H1 (cell line): ENCODE measurements around the gene ZMYM4. TPM values are rescaled to one million over a fixed set of nuclear protein-coding genes. Genes with fewer than 3 reads are reported as not detected.

Experiments used
- CTCF ChIA-PET: fragments of 300-600 bp; sonication (Branson Sonifier 250); formaldehyde crosslinking; loops from one replicate; lab custom pipeline; 2021; ENCODE audit not compliant: partially characterized antibody; lab: Charles Lee
- POLR2A ChIA-PET: fragments of 300-600 bp; sonication (Branson Sonifier 250); formaldehyde crosslinking; loops from one replicate; lab custom pipeline; 2021; ENCODE audit warnings: inconsistent platforms; ENCODE audit not compliant: partially characterized antibody; lab: Charles Lee
- DNase-seq, 2 experiments: peaks; one replicate each; pipeline versions ENCODE4 v3.0.0 to v3.0.0-alpha.2; 2010 to 2022; ENCODE audit warnings: low spot score in 2 of 2, low read depth in 1 of 2, mixed read lengths in 1 of 2
- FAIRE-seq: peaks from 2 replicates; lab custom pipeline; 2011; peaks lifted over from hg19 to GRCh38; lab: Jason Lieb, UNC
- H2AFZ ChIP-seq: 2 replicates; pipeline ENCODE4 v1.8.1; 2012; ENCODE audit warnings: low read length, inconsistent platforms
- H2AK5ac ChIP-seq: 2 replicates; pipeline ENCODE4 v1.6.1; 2013; ENCODE audit warnings: low read depth, low read length
- H2BK120ac ChIP-seq: replicated peaks from 2 replicates; pipeline ENCODE3; 2013; ENCODE audit warnings: low read depth, low read length, inconsistent platforms
- H2BK12ac ChIP-seq: 2 replicates; pipeline ENCODE4 v1.6.1; 2013; ENCODE audit warnings: low read depth, low read length
- H2BK15ac ChIP-seq: 2 replicates; pipeline ENCODE4 v1.6.1; 2013; ENCODE audit warnings: low read length
- H2BK20ac ChIP-seq: 2 replicates; pipeline ENCODE4 v1.6.1; 2013; ENCODE audit warnings: low read length
- H2BK5ac ChIP-seq: 2 replicates; pipeline ENCODE4 v1.6.1; 2013; ENCODE audit warnings: low read depth, low read length
- H3K14ac ChIP-seq: 2 replicates; pipeline ENCODE4 v1.6.1; 2013; ENCODE audit warnings: inconsistent platforms; ENCODE audit not compliant: insufficient read length
- H3K18ac ChIP-seq: 2 replicates; pipeline ENCODE4 v1.6.1; 2013; ENCODE audit warnings: low read length; ENCODE audit errors: extremely low read depth
- H3K23ac ChIP-seq: 2 replicates; pipeline ENCODE4 v1.6.1; 2013; ENCODE audit warnings: inconsistent platforms; ENCODE audit not compliant: insufficient read length
- H3K23me2 ChIP-seq: 2 replicates; pipeline ENCODE4 v1.6.1; 2013; ENCODE audit warnings: low read depth, low read length
- H3K27ac ChIP-seq: 2 replicates; pipeline ENCODE4 v1.6.1; 2011; ENCODE audit warnings: low read depth, low read length, inconsistent platforms
- H3K27me3 ChIP-seq, 4 experiments: replicated peaks in 1 of 4; 1 replicate in 1 of 4; 2 replicates in 3 of 4; pipeline versions ENCODE4 v1.6.1 to v1.8.1; 2011 to 2013; ENCODE audit warnings: low read length in 3 of 4, mild to moderate bottlenecking in 3 of 4, inconsistent platforms in 2 of 4, mixed read lengths in 2 of 4, moderate library complexity in 1 of 4; ENCODE audit not compliant: control insufficient read depth in 3 of 4, insufficient read depth in 3 of 4; ENCODE audit errors: extremely low read depth in 1 of 4
- H3K36me3 ChIP-seq, 4 experiments: 2 replicates each; pipeline versions ENCODE4 v1.6.1 to v1.8.1; 2011 to 2013; ENCODE audit warnings: mild to moderate bottlenecking in 4 of 4, low read length in 3 of 4, moderate library complexity in 2 of 4, control low read depth in 1 of 4, inconsistent platforms in 1 of 4; ENCODE audit not compliant: insufficient read depth in 4 of 4, control insufficient read depth in 2 of 4
- H3K4ac ChIP-seq: replicated peaks from 2 replicates; pipeline ENCODE3; 2013; ENCODE audit warnings: low read length, low read depth, mixed read lengths, inconsistent platforms; ENCODE audit not compliant: insufficient read length
- H3K4me1 ChIP-seq, 4 experiments: replicated peaks in 1 of 4; 1 replicate in 1 of 4; 2 replicates in 3 of 4; pipeline versions ENCODE4 v1.6.1 to v1.8.1; 2011 to 2013; ENCODE audit warnings: low read length in 3 of 4, inconsistent platforms in 2 of 4, mixed read lengths in 1 of 4; ENCODE audit not compliant: insufficient read depth in 4 of 4, control insufficient read depth in 3 of 4
- H3K4me2 ChIP-seq, 2 experiments: 2 replicates each; pipeline versions ENCODE4 v1.6.1 to v1.8.1; 2011 to 2013; ENCODE audit warnings: low read depth in 2 of 2, low read length in 2 of 2, control low read depth in 1 of 2, inconsistent platforms in 1 of 2, mild to moderate bottlenecking in 1 of 2; ENCODE audit not compliant: insufficient read depth in 1 of 2
- H3K4me3 ChIP-seq, 4 experiments: fragments of 200-600, 300-600 bp in 1 of 4; sonication (generic), shearing (Covaris generic), sonication (Bioruptor Twin) in 1 of 4; 2 replicates each; pipeline versions ENCODE4 v1.5.1 to v1.8.1; 2011 to 2016; ENCODE audit warnings: low read length in 4 of 4, low read depth in 3 of 4, control low read depth in 2 of 4, inconsistent platforms in 2 of 4, mild to moderate bottlenecking in 2 of 4, mixed read lengths in 1 of 4, moderate library complexity in 1 of 4; ENCODE audit not compliant: insufficient read depth in 2 of 4; ENCODE audit errors: extremely low read depth in 1 of 4
- H3K56ac ChIP-seq: replicated peaks from 2 replicates; pipeline ENCODE3; 2013; ENCODE audit warnings: low read depth, mild to moderate bottlenecking, mixed read lengths, low read length, inconsistent platforms; ENCODE audit not compliant: insufficient read length
- H3K79me1 ChIP-seq: 2 replicates; pipeline ENCODE4 v1.6.1; 2013; ENCODE audit warnings: low read depth, low read length, control low read depth
- H3K79me2 ChIP-seq, 2 experiments: 2 replicates each; pipeline versions ENCODE4 v1.6.1 to v1.8.1; 2012 to 2013; ENCODE audit warnings: low read length in 2 of 2, mild to moderate bottlenecking in 2 of 2, inconsistent platforms in 1 of 2; ENCODE audit not compliant: insufficient read depth in 2 of 2, control insufficient read depth in 1 of 2
- H3K9ac ChIP-seq, 4 experiments: replicated peaks in 1 of 4; 1 replicate in 1 of 4; 2 replicates in 3 of 4; pipeline versions ENCODE4 v1.6.1 to v1.8.1; 2011 to 2013; ENCODE audit warnings: low read depth in 3 of 4, low read length in 3 of 4, control low read depth in 2 of 4, mild to moderate bottlenecking in 2 of 4, moderate library complexity in 2 of 4, inconsistent platforms in 1 of 4; ENCODE audit errors: extremely low read depth in 1 of 4
- H3K9me3 ChIP-seq, 2 experiments: 2 replicates each; pipeline versions ENCODE4 v1.6.1 to v1.8.1; 2012 to 2013; ENCODE audit warnings: mild to moderate bottlenecking in 2 of 2, moderate library complexity in 2 of 2, control low read depth in 1 of 2, inconsistent platforms in 1 of 2, low read depth in 1 of 2, low read length in 1 of 2, mixed read lengths in 1 of 2; ENCODE audit not compliant: insufficient read depth in 2 of 2
- H4K20me1 ChIP-seq, 2 experiments: replicated peaks in 1 of 2; 2 replicates each; pipeline versions ENCODE3 to v1.8.1; 2011 to 2013; ENCODE audit warnings: inconsistent platforms in 2 of 2, low read length in 2 of 2, mild to moderate bottlenecking in 1 of 2; ENCODE audit not compliant: insufficient read depth in 2 of 2, control insufficient read depth in 1 of 2
- H4K5ac ChIP-seq: 2 replicates; pipeline ENCODE4 v1.6.1; 2013; ENCODE audit warnings: low read length, low read depth, mixed read lengths, inconsistent platforms; ENCODE audit not compliant: insufficient read length
- H4K8ac ChIP-seq: 2 replicates; pipeline ENCODE4 v1.8.0; 2013; ENCODE audit warnings: mild to moderate bottlenecking, moderate library complexity, low read length, inconsistent platforms; ENCODE audit not compliant: insufficient read depth; ENCODE audit errors: extremely low read depth
- H4K91ac ChIP-seq: replicated peaks from 2 replicates; pipeline ENCODE3; 2013; ENCODE audit warnings: low read length, mixed read lengths, inconsistent platforms; ENCODE audit not compliant: insufficient read length
- BCL11A ChIP-seq, 2 experiments: IDR thresholded peaks; one replicate each; pipeline ENCODE4 v1.6.1; 2011; ENCODE audit warnings: low read depth in 2 of 2, low read length in 2 of 2, mild to moderate bottlenecking in 2 of 2
- EP300 ChIP-seq, 2 experiments: IDR thresholded peaks; 1 replicate in 1 of 2; 2 replicates in 1 of 2; pipeline ENCODE4 v1.6.1; 2011 to 2012; ENCODE audit warnings: low read depth in 2 of 2, low read length in 2 of 2, mild to moderate bottlenecking in 2 of 2, borderline replicate concordance in 1 of 2, inconsistent platforms in 1 of 2, moderate library complexity in 1 of 2
- GTF2F1 ChIP-seq: IDR thresholded peaks from 2 replicates; pipeline ENCODE4 v1.6.1; 2012; ENCODE audit warnings: low read depth, low read length, improper control_type of control experiment, borderline replicate concordance
- HDAC6 ChIP-seq: IDR thresholded peaks from one replicate; pipeline ENCODE4 v1.7.1; 2012; ENCODE audit warnings: low read depth, mild to moderate bottlenecking, inconsistent platforms, low read length, moderate library complexity
- JUN ChIP-seq: IDR thresholded peaks from 2 replicates; pipeline ENCODE4 v1.6.1; 2011; ENCODE audit warnings: low read depth, mild to moderate bottlenecking, improper control_type of control experiment, low read length
- NRF1 ChIP-seq: IDR thresholded peaks from 2 replicates; pipeline ENCODE4 v1.6.1; 2011; ENCODE audit warnings: mild to moderate bottlenecking, low read depth, low read length, improper control_type of control experiment
- RAD21 ChIP-seq, 2 experiments: IDR thresholded peaks in 1 of 2; conservative IDR thresholded peaks in 1 of 2; 2 replicates each; pipeline ENCODE4 v1.6.1; 2011; ENCODE audit warnings: low read depth in 2 of 2, low read length in 2 of 2, improper control_type of control experiment in 1 of 2, inconsistent platforms in 1 of 2, mild to moderate bottlenecking in 1 of 2, moderate library complexity in 1 of 2
- RFX5 ChIP-seq: IDR thresholded peaks from 2 replicates; pipeline ENCODE4 v1.6.1; 2011; ENCODE audit warnings: low read depth, low read length, improper control_type of control experiment, borderline replicate concordance
- SAP30 ChIP-seq: fragments of 300-600 bp; sonication (generic); IDR thresholded peaks from 2 replicates; pipeline ENCODE4 v1.7.1; 2012; ENCODE audit warnings: low read length, moderate library complexity, mild to moderate bottlenecking, inconsistent platforms; ENCODE audit not compliant: insufficient read depth, insufficient replicate concordance
- SP4 ChIP-seq: IDR thresholded peaks from 2 replicates; pipeline ENCODE4 v1.6.1; 2012; ENCODE audit warnings: low read length, inconsistent platforms
- USF2 ChIP-seq: IDR thresholded peaks from 2 replicates; pipeline ENCODE4 v1.6.1; 2011; ENCODE audit warnings: low read length, improper control_type of control experiment
- WGBS, 2 experiments: shearing (Covaris generic) in 1 of 2; methylation state at CpG; one replicate each; pipeline versions ENCODE4 v1.1.6 to v1.1.7; 2013 to 2015; ENCODE audit warnings: low lambda C conversion rate in 2 of 2, mixed read lengths in 2 of 2, inconsistent platforms in 1 of 2, low coverage in 1 of 2, missing lambda C conversion rate in 1 of 2; ENCODE audit not compliant: insufficient replicate concordance in 2 of 2, insufficient coverage in 1 of 2, insufficient read length in 1 of 2; ENCODE audit errors: extremely low coverage in 1 of 2, missing lambda C conversion rate in 1 of 2; 5-methylcytosine and 5-hydroxymethylcytosine counted together
- polyA plus RNA-seq, 7 experiments: library from polyadenylated mRNA; depleted of rRNA in 3 of 7; stranded (reverse) in 5 of 7; unstranded in 2 of 7; fragments of >200 nt in 5 of 7; fragments of 200-250 nt in 2 of 7; gene quantifications; 1 replicate in 5 of 7; 2 replicates in 1 of 7; 4 replicates in 1 of 7; pipeline versions ENCODE4 v1.2.1 to v1.2.3, GENCODE V29; 2011 to 2013; ENCODE audit warnings: missing spikeins in 2 of 7, mixed read lengths in 2 of 7
- total RNA-seq: library from RNA; stranded (reverse); fragmentation: NEBNext Ultra II Directional; extraction: Animal tissue kit (Norgen Biotek cat#: 25700); gene quantifications from 2 replicates; pipeline ENCODE4 v1.2.1, GENCODE V29; 2021

ZMYM4 gene
- total and polyA plus RNA-seq, 2 of the 8 experiments (the other 6 are each of a cell fraction or from before 2014, with no cell fraction given), result 16.7 to 81.3 TPM

- Histone ChIP-seq H3K23ac (no peak overlapping the region), H4K8ac (no peak overlapping the region), H3K9ac (no peak overlapping the region), H3K9me3 (no peaks in the 10 kb centered on the region), H3K27ac (no peak overlapping the region), H3K79me2 (no peaks in the 10 kb centered on the region), H3K27me3 (no peaks in the 10 kb centered on the region), H2BK5ac (no peak overlapping the region), H4K5ac (no peak overlapping the region), H2AK5ac (no peak overlapping the region), H2AFZ (no peak overlapping the region), H3K23me2 (no peaks in the 10 kb centered on the region), H3K4ac (no peak overlapping the region), H3K4me2 (no peak overlapping the region), H3K36me3 (peaks cover 5 to 40% (median 14%) of the 10 kb centered on the region in 4 experiments; a peak in 5 of 8 replicates), H3K79me1 (no peaks in the 10 kb centered on the region), H3K18ac (no peak overlapping the region; the same call in 1 of the 2 replicates), H4K91ac (no peak overlapping the region), H2BK15ac (no peak overlapping the region), H2BK12ac (no peak overlapping the region), H4K20me1 (peaks cover 0 to 3% of the 10 kb centered on the region in 2 experiments), H2BK20ac (no peak overlapping the region), H3K14ac (no peak overlapping the region), H3K56ac (no peak overlapping the region), H3K4me1 (no peaks in the 10 kb centered on the region), H3K4me3 (no peak overlapping the region), H2BK120ac (no peak overlapping the region)
- FAIRE-seq (no peak), DNase-seq (no peak)
- WGBS, 2 experiments, result 94% methylated on average over 14 of the region's 15 CpGs; no CpG with 5 or more reads in 1 of the 2 experiments
- CTCF ChIA-PET, result interaction anchor here (12.9 kb wide), 1 partner anchor 18 kb away, joined by 134 read pairs; no protein-coding TSS in a partner anchor
- POLR2A ChIA-PET, result interaction anchor here (1.5 kb wide), 1 partner anchor 241 kb away, joined by 3 read pairs; the partner anchor contains the start of gene SFPQ
- no peak for TF ChIP-seq EP300 (IDR thresholded peaks at IDR 0.05; ENCODE audit: borderline replicate concordance in 1 of 2, low read depth in 2 of 2, low read length in 2 of 2)
- no peak for TF ChIP-seq GTF2F1
- no peak for TF ChIP-seq RAD21 (IDR thresholded peaks at IDR 0.05 in 1 of 2, conservative IDR thresholded peaks at IDR 0.05 in 1 of 2; ENCODE audit: low read depth in 2 of 2, low read length in 2 of 2)
- TF ChIP-seq SP4, result no peak
- TF ChIP-seq HDAC6, result no peak
- no peak for TF ChIP-seq JUN
- TF ChIP-seq RFX5, result no peak
- no peak for TF ChIP-seq USF2
- no peak for TF ChIP-seq BCL11A (IDR thresholded peaks at IDR 0.05; ENCODE audit: low read depth in 2 of 2, low read length in 2 of 2)
- no peak for TF ChIP-seq SAP30
- TF ChIP-seq NRF1, result no peak
Observed at GRCh38 chr1:35433714-35434113, 165.2 kb downstream of the ZMYM4 start.
